GM23338 (cell line): ENCODE results near the gene ANKS1B. TPM values are rescaled to one million over a fixed set of nuclear protein-coding genes. Genes with fewer than 3 reads are reported as not detected.

Experiments
- CREB1 ChIP-seq: fragments of 250-450 bp; sonication (Bioruptor Pico); IDR thresholded peaks from 2 replicates; pipeline ENCODE4 v1.5.0; 2020; ENCODE audit warnings: low read depth, mild to moderate bottlenecking, moderate library complexity
- EZH2 ChIP-seq: fragments of 200-600 bp; sonication (generic); IDR thresholded peaks from one replicate; pipeline ENCODE4 v1.8.0; 2017; ENCODE audit warnings: antibody characterized with exemption, mild to moderate bottlenecking, low read depth; ENCODE audit not compliant: unreplicated experiment
- EZH2phosphoT487 ChIP-seq: fragments of 200-600 bp; sonication (generic); IDR thresholded peaks from one replicate; pipeline ENCODE4 v1.8.1; 2018; ENCODE audit warnings: antibody characterized with exemption; ENCODE audit not compliant: unreplicated experiment
- JUNB ChIP-seq: IDR thresholded peaks from one replicate; pipeline ENCODE4 v1.6.1; 2016; ENCODE audit warnings: antibody characterized with exemption; ENCODE audit not compliant: unreplicated experiment
- NANOG ChIP-seq: IDR thresholded peaks from 2 replicates; pipeline ENCODE4 v1.6.1; 2016; ENCODE audit warnings: antibody characterized with exemption, borderline replicate concordance
- STAT1 ChIP-seq: IDR thresholded peaks from one replicate; pipeline ENCODE4 v1.6.1; 2016; ENCODE audit warnings: antibody characterized with exemption; ENCODE audit not compliant: unreplicated experiment
- ZNF114 ChIP-seq: fragments of 250-450 bp; sonication (Bioruptor Pico); IDR thresholded peaks from 2 replicates; pipeline ENCODE4 v1.5.0; 2020; ENCODE audit warnings: mild to moderate bottlenecking, moderate library complexity
- ZNF331 ChIP-seq: fragments of 250-450 bp; sonication (Bioruptor Pico); IDR thresholded peaks from 2 replicates; pipeline ENCODE4 v1.5.0; 2020; ENCODE audit warnings: low read depth, mild to moderate bottlenecking, moderate library complexity
- polyA plus RNA-seq: library from polyadenylated mRNA; unstranded; fragments of >200 nt; fragmentation: Nextera tagmentation; extraction: Ambion mirVana; gene quantifications from 2 replicates; pipeline ENCODE4 v1.2.1, GENCODE V29; 2016
- total RNA-seq: library from RNA; depleted of rRNA; stranded (reverse); fragments of >200 nt; shearing (Covaris generic); gene quantifications from 2 replicates; pipeline ENCODE4 v1.2.3, GENCODE V29; 2014
- TF ChIP-seq, protein P1 (sequence below): fragments of 250-450 bp; sonication (Bioruptor Pico); IDR thresholded peaks from 2 replicates; pipeline ENCODE4 v1.5.0; 2020; ENCODE audit warnings: mild to moderate bottlenecking, moderate library complexity
- TF ChIP-seq, protein P2 (sequence below), 2 experiments: fragments of 200-600 bp in 1 of 2; sonication (generic) in 1 of 2; conservative IDR thresholded peaks; 2 replicates each; pipeline versions ENCODE4 v1.5.1 to v1.6.1; 2016 to 2017; ENCODE audit warnings: antibody characterized with exemption in 2 of 2, low read depth in 2 of 2, mild to moderate bottlenecking in 2 of 2, moderate library complexity in 1 of 2

The ANKS1B gene
- total and polyA plus RNA-seq, 2 experiments from 2014 or later, result 4.3 to 5.8 TPM

DNA sequence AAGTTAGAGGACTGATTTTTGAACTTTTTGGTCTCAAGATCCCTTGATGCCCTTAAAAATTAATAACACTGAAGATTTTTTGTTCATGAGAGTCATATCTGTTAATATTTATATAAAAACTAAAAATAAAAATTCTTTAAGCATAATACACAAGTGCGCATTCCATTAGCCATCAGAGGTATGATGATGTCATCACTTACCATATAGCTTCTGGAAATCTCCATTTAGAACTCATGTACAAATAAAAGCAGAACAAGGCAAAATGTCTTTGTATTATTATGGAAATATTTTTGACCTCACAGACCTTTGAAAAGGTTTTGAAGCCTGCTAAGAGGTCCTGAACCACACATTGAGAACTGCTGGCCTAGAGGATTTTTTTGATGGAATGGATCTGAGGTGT is 551.6 kb downstream of the ANKS1B start (continued):
- TF ChIP-seq, protein P1, sequence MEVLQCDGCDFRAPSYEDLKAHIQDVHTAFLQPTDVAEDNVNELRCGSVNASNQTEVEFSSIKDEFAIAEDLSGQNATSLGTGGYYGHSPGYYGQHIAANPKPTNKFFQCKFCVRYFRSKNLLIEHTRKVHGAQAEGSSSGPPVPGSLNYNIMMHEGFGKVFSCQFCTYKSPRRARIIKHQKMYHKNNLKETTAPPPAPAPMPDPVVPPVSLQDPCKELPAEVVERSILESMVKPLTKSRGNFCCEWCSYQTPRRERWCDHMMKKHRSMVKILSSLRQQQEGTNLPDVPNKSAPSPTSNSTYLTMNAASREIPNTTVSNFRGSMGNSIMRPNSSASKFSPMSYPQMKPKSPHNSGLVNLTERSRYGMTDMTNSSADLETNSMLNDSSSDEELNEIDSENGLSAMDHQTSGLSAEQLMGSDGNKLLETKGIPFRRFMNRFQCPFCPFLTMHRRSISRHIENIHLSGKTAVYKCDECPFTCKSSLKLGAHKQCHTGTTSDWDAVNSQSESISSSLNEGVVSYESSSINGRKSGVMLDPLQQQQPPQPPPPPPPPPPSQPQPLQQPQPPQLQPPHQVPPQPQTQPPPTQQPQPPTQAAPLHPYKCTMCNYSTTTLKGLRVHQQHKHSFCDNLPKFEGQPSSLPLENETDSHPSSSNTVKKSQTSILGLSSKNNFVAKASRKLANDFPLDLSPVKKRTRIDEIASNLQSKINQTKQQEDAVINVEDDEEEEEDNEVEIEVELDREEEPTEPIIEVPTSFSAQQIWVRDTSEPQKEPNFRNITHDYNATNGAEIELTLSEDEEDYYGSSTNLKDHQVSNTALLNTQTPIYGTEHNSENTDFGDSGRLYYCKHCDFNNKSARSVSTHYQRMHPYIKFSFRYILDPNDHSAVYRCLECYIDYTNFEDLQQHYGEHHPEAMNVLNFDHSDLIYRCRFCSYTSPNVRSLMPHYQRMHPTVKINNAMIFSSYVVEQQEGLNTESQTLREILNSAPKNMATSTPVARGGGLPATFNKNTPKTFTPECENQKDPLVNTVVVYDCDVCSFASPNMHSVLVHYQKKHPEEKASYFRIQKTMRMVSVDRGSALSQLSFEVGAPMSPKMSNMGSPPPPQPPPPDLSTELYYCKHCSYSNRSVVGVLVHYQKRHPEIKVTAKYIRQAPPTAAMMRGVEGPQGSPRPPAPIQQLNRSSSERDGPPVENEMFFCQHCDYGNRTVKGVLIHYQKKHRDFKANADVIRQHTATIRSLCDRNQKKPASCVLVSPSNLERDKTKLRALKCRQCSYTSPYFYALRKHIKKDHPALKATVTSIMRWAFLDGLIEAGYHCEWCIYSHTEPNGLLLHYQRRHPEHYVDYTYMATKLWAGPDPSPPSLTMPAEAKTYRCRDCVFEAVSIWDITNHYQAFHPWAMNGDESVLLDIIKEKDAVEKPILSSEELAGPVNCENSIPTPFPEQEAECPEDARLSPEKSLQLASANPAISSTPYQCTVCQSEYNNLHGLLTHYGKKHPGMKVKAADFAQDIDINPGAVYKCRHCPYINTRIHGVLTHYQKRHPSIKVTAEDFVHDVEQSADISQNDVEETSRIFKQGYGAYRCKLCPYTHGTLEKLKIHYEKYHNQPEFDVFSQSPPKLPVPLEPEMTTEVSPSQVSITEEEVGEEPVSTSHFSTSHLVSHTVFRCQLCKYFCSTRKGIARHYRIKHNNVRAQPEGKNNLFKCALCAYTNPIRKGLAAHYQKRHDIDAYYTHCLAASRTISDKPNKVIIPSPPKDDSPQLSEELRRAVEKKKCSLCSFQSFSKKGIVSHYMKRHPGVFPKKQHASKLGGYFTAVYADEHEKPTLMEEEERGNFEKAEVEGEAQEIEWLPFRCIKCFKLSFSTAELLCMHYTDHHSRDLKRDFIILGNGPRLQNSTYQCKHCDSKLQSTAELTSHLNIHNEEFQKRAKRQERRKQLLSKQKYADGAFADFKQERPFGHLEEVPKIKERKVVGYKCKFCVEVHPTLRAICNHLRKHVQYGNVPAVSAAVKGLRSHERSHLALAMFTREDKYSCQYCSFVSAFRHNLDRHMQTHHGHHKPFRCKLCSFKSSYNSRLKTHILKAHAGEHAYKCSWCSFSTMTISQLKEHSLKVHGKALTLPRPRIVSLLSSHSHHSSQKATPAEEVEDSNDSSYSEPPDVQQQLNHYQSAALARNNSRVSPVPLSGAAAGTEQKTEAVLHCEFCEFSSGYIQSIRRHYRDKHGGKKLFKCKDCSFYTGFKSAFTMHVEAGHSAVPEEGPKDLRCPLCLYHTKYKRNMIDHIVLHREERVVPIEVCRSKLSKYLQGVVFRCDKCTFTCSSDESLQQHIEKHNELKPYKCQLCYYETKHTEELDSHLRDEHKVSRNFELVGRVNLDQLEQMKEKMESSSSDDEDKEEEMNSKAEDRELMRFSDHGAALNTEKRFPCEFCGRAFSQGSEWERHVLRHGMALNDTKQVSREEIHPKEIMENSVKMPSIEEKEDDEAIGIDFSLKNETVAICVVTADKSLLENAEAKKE (CRISPR knock-in tag), result no peak
- TF ChIP-seq STAT1 (no peak), EZH2phosphoT487 (no peak), CREB1 (CRISPR knock-in tag) (no peak), ZNF331 (CRISPR knock-in tag) (no peak), ZNF114 (CRISPR knock-in tag) (no peak), JUNB (no peak), NANOG (no peak), EZH2 (no peak)
- TF ChIP-seq, protein P2, sequence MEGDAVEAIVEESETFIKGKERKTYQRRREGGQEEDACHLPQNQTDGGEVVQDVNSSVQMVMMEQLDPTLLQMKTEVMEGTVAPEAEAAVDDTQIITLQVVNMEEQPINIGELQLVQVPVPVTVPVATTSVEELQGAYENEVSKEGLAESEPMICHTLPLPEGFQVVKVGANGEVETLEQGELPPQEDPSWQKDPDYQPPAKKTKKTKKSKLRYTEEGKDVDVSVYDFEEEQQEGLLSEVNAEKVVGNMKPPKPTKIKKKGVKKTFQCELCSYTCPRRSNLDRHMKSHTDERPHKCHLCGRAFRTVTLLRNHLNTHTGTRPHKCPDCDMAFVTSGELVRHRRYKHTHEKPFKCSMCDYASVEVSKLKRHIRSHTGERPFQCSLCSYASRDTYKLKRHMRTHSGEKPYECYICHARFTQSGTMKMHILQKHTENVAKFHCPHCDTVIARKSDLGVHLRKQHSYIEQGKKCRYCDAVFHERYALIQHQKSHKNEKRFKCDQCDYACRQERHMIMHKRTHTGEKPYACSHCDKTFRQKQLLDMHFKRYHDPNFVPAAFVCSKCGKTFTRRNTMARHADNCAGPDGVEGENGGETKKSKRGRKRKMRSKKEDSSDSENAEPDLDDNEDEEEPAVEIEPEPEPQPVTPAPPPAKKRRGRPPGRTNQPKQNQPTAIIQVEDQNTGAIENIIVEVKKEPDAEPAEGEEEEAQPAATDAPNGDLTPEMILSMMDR (conservative IDR thresholded peaks at IDR 0.05; ENCODE audit: low read depth in 2 of 2), result no peak
